ENCODE measurements around the gene LDHB. TPM values are rescaled to one million over a fixed set of nuclear protein-coding genes. Genes with fewer than 3 reads are reported as not detected.

Gene LDHB
- total RNA-seq, 4 donors from 2014 or later = 482 to 965 (median 598) TPM

DNA sequence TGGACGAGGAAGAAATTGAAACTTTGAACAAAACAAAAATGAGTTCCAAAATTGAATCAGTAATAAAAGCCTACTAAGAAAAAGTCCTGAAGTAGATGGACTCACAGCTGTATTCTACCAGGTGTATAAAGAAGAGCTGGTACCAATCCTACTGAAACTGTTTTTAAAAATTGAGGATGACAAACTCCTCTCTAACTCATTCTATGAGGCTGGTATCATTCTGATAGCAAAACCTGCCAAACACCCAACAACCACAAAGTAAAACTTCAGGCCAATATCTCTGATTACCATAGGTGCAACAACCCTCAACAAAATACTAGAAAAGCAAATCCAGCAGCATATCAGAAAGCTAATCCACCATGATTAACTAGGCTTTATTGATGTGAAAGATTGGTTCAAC is 33.9 kb upstream of the LDHB start:
- TF ChIP-seq, protein P1, sequence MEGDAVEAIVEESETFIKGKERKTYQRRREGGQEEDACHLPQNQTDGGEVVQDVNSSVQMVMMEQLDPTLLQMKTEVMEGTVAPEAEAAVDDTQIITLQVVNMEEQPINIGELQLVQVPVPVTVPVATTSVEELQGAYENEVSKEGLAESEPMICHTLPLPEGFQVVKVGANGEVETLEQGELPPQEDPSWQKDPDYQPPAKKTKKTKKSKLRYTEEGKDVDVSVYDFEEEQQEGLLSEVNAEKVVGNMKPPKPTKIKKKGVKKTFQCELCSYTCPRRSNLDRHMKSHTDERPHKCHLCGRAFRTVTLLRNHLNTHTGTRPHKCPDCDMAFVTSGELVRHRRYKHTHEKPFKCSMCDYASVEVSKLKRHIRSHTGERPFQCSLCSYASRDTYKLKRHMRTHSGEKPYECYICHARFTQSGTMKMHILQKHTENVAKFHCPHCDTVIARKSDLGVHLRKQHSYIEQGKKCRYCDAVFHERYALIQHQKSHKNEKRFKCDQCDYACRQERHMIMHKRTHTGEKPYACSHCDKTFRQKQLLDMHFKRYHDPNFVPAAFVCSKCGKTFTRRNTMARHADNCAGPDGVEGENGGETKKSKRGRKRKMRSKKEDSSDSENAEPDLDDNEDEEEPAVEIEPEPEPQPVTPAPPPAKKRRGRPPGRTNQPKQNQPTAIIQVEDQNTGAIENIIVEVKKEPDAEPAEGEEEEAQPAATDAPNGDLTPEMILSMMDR (IDR thresholded peaks at IDR 0.05; ENCODE audit: low read depth) = no peak

DNA sequence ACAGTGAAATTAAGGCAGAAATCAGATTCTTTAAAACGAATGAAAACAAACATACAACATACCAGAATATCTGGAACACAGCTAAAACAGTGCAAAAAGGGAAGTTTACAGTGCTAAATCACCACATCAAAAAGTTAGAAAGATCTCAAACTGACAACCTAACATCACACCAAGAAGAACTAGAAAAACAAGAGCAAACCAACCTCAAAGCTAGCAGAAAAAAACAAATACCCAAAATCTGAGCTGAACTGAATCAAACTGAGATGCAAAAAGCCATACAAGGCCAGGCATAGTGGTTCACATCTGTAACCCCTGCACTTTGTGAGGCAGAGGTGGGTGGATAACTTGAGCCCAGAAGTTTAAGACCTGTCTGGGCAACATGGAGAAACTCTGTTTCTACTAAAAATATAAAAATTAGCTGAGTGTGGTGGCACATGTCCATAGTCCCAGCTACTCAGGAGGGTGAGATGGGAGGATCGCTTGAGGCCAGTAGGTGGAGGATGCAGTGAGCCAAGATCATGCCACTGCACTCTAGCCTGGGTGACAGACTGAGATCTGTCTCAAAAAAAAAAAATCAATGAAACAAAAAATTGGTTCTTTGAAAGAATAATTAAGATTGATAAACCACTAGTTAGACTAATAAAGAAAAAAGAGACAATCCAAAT is 33.2 kb upstream of the LDHB start:
- TF ChIP-seq, protein P1 (IDR thresholded peaks at IDR 0.05; ENCODE audit: low read depth) = no peak

GRCh38 chr12:21683115-21683514 is 25.5 kb upstream of the LDHB start:
- TF ChIP-seq, protein P1 (IDR thresholded peaks at IDR 0.05; ENCODE audit: low read depth) = no peak

- TF ChIP-seq, protein P1 (IDR thresholded peaks at IDR 0.05; ENCODE audit: low read depth) = no peak
These were observed 21.3 kb upstream of the LDHB start for GRCh38 chr12:21678959-21679358.

DNA sequence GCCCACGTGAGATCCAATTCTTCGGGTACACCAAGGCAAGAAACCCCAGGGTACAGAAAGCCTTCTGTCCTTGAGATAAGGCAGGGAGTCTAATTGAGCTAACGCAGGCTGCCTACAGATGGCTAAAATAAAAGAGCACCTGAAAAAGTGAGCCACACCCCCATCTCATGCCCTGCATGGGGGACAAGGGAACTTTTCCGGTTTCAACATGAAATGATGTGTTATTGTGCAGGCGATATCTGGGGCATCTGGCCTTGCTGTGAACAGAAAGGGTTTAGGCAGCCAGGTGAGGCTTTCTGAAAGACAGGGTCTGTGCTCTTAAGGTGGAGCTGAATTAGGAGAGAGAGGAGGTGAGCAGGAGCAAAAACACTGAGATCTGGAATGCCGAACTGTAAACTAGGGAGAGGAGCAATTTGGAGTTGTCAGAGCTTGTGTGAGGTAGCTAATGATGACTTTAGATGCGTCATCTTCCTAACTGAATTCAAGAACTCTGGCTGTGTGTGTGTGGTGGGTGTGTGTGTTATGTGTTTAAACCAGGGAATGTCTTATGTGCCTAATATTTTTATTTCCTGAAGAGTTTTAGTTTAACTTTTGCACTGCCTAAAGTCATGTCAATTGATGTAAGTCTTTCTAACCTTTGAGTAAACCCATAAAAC is 20.1 kb upstream of the LDHB start:
- TF ChIP-seq, protein P1 (IDR thresholded peaks at IDR 0.05; ENCODE audit: low read depth) = no peak

DNA sequence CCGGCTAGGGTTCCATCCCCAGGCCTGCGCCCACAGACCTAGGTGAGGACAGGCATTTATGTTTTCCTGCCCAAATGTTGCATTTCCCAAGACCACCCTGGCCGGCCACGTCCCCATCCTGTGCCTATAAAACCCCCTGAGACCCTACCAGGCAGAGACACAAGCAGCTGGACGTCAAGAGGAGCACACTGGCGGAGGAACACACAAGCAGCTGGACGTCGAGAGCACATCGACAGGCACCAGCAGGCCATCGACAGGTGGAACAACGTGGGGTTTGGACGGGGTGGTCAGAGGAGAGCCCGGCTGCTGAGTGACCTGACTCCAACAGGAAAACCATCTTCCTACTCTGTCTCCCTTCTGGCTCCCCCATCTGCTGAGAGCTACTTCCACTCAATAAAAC is 19.6 kb upstream of the LDHB start:
- TF ChIP-seq, protein P1 (IDR thresholded peaks at IDR 0.05; ENCODE audit: low read depth) = no peak

DNA sequence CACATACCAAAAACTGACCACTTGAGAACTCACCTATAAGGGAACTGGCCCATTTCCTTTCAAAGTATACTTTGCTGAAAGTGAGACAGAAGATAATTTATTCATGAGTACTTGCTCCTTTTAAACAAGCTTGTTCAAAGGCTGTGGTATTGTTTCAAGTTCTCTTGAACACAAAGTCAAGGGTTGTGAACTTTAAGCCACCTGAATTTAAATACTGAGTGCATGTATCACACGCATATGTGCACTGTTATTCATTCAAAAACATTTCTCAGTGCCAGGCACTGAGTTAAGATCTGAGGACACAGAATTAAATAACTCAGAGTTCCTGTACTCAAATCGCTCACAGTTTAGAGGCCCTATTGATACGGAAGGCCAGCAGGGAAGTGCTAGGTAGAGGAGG is 19.1 kb upstream of the LDHB start:
- TF ChIP-seq, protein P1 (IDR thresholded peaks at IDR 0.05; ENCODE audit: low read depth) = no peak

Measured in subcutaneous adipose tissue (tissue), 4 donors.